SK-N-SH treated with all-trans-retinoic acid at 6 μM for 48 hours (cell line): ENCODE measurements around the gene TSPYL6.
"Not testable (repeated sequence)": the region's sequence is repeated elsewhere in the genome, so short reads cannot be mapped to it uniquely, and the experiment has no call there.

ENCODE experiments used
- ATAC-seq: fragments of 200-7000 bp; cut with Tn5 transposase; 3 replicates; pipeline ENCODE4 v1.9.1; 2020; ENCODE audit warnings: mild to moderate bottlenecking, moderate library complexity
- BACH2 ChIP-seq: fragments of 250-450 bp; sonication (Bioruptor Pico); IDR thresholded peaks from 2 replicates; pipeline ENCODE4 v1.9.0; 2021; ENCODE audit warnings: mild to moderate bottlenecking, borderline replicate concordance
- CREB5 ChIP-seq: fragments of 250-450 bp; sonication (Bioruptor Pico); IDR thresholded peaks from 2 replicates; pipeline ENCODE4 v1.5.1; 2020; ENCODE audit warnings: low read depth, mild to moderate bottlenecking, moderate library complexity
- CSDC2 ChIP-seq: fragments of 250-450 bp; sonication (Bioruptor Pico); IDR thresholded peaks from 2 replicates; pipeline ENCODE4 v1.5.0; 2020; ENCODE audit warnings: mild to moderate bottlenecking, moderate library complexity
- CSRNP3 ChIP-seq: fragments of 250-450 bp; sonication (Bioruptor Pico); IDR thresholded peaks from 2 replicates; pipeline ENCODE4 v1.5.1; 2021; ENCODE audit warnings: mild to moderate bottlenecking, moderate library complexity
- ESRRG ChIP-seq: fragments of 250-450 bp; sonication (Bioruptor Pico); IDR thresholded peaks from 2 replicates; pipeline ENCODE4 v1.6.1; 2021; ENCODE audit warnings: mild to moderate bottlenecking
- GLIS3 ChIP-seq: fragments of 250-450 bp; sonication (Bioruptor Pico); IDR thresholded peaks from 2 replicates; pipeline ENCODE4 v1.5.0; 2020; ENCODE audit warnings: mild to moderate bottlenecking, moderate library complexity
- ISL1 ChIP-seq: fragments of 250-450 bp; sonication (Bioruptor Pico); IDR thresholded peaks from 2 replicates; pipeline ENCODE4 v2.1.2; 2022; ENCODE audit warnings: mild to moderate bottlenecking, moderate library complexity
- OSR1 ChIP-seq: fragments of 250-450 bp; sonication (Bioruptor Pico); IDR thresholded peaks from 2 replicates; pipeline ENCODE4 v1.8.0; 2022; ENCODE audit warnings: moderate library complexity, mild to moderate bottlenecking, inconsistent platforms
- PATZ1 ChIP-seq: fragments of 250-450 bp; sonication (Bioruptor Pico); IDR thresholded peaks from 2 replicates; pipeline ENCODE4 v1.8.0; 2020; ENCODE audit warnings: mild to moderate bottlenecking, moderate library complexity, borderline replicate concordance
- RARB ChIP-seq: fragments of 250-450 bp; sonication (Bioruptor Pico); IDR thresholded peaks from 2 replicates; pipeline ENCODE4 v1.8.0; 2021; ENCODE audit warnings: mild to moderate bottlenecking, moderate library complexity
- TCF4 ChIP-seq: fragments of 250-450 bp; sonication (Bioruptor Pico); IDR thresholded peaks from 2 replicates; pipeline ENCODE4 v1.8.0; 2021; ENCODE audit warnings: mild to moderate bottlenecking, moderate library complexity, borderline replicate concordance
- TSHZ2 ChIP-seq: fragments of 250-450 bp; sonication (Bioruptor Pico); IDR thresholded peaks from 2 replicates; pipeline ENCODE4 v1.5.0; 2020; ENCODE audit warnings: mild to moderate bottlenecking, moderate library complexity
- ZFP3 ChIP-seq: fragments of 250-450 bp; sonication (Bioruptor Pico); IDR thresholded peaks from 2 replicates; pipeline ENCODE4 v1.5.0; 2020; ENCODE audit warnings: mild to moderate bottlenecking, moderate library complexity
- ZFP30 ChIP-seq: fragments of 450-650 bp; formaldehyde crosslinking; IDR thresholded peaks from 2 replicates; pipeline ENCODE4 v1.5.0; 2022; ENCODE audit warnings: mild to moderate bottlenecking, moderate library complexity

The TSPYL6 gene

DNA sequence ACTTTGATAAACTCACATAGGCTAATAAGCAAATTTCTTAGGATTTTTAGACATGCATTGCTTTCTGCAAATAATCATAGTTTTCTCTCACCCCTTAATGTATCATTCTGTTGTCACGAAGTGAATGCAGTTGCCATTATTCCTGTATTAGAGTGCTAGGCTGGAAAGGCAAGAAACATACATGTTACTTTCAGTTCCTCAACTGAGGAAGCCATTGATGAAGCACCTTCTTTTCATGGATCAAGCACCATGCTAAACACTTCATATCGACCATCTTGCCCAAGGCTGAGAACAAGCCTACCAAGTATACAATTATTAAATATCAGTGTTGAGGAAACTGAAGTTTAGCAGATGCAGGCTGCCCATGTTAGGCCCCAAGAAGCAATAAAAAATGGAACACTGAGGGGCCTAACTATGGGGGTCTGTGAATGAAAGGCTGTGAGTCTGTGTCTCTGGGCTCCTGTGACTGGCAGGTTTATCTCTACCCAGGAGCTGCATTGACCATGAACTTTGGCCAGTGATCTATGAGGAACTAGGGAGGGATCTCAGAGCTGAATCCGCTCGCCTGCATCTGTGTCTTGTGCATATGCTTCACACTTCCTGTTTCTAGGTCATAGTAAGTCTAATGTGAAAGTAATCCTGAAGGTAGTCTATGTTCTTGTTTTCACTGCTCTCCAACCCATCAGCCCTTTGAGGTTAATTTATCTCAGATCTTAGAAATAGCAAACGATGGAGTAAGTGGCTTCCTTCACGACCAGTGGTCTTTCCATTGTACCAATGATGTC is 16.0 kb upstream of the TSPYL6 start:
- no peak for ATAC-seq
- no peak for TF ChIP-seq ISL1

GRCh38 chr2:54271189-54271588 is 15.2 kb upstream of the TSPYL6 start:
- ATAC-seq = no peak
- no peak for TF ChIP-seq CSRNP3 (CRISPR knock-in tag)
- TF ChIP-seq OSR1 = no peak
- no peak for TF ChIP-seq CREB5 (CRISPR knock-in tag)
- no peak for TF ChIP-seq CSDC2 (CRISPR knock-in tag)
- TF ChIP-seq TSHZ2 (CRISPR knock-in tag) = no peak

DNA sequence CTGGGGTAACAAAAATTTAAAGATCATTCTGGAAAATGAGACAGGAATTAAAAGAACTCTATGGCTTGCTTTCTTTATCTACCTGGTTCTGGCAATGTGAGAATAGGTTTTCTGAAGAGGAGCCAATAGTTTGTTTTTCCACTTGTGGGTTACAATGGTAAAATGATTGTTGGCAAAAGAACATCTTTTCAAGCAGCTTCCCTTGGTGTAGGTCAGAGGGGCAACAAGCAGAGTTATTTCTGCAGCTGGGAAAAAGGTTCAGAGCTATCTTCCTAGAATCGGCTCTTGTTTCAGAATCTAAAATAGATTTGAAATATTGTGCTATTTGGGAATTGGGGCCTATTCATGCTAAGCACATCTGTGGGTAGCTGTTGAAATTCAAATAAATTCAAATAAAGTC is 11.5 kb upstream of the TSPYL6 start:
- no peak for ATAC-seq
- TF ChIP-seq ESRRG (CRISPR knock-in tag) (no peak), BACH2 (CRISPR knock-in tag) (no peak), GLIS3 (CRISPR knock-in tag) (no peak), ZFP30 (CRISPR knock-in tag) (no peak), ZFP3 (CRISPR knock-in tag) (no peak), TCF4 (CRISPR knock-in tag) (no peak), ISL1 (no peak), CSDC2 (CRISPR knock-in tag) (no peak), PATZ1 (CRISPR knock-in tag) (no peak), CREB5 (CRISPR knock-in tag) (no peak), RARB (CRISPR knock-in tag) (no peak), CSRNP3 (CRISPR knock-in tag) (no peak)
- TF ChIP-seq, all 23 proteins: peak for 0

DNA sequence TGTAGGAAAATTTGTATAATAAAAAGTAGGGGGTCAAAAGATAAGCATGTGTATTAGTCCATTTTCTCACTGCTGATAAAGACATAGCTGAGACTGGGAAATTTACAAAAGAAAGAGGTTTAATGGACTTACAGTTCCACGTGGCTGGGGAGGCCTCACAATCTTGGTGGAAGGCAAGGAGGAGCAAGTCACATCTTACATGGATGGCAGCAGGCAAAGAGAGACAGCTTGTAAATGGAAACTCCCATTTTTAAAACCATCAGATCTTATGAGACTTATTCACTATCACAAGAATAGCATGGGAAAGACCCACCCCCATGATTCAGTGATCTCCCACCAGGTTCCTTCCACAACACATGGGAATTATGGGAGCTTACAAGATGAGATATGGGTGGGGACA is 9.1 kb upstream of the TSPYL6 start:
- not testable (repeated sequence) for ATAC-seq
